Thyroid gland (tissue), 4 donors: ENCODE measurements around the gene CC2D1B. TPM values are rescaled to one million over a fixed set of nuclear protein-coding genes. Genes with fewer than 3 reads are reported as not detected.
A peak's percentile ranks its signal among the peaks of the same experiment; 100 is the strongest.

Source experiments
- DNase-seq, 2 donors: peaks; one replicate each; pipeline ENCODE4 v3.0.0-alpha.2; 2019
- H3K27ac ChIP-seq, 3 donors: fragments of 200-600 bp; sonication (generic); 1 replicate in 2 of 3; 2 replicates in 1 of 3; pipeline ENCODE4 v1.5.1; 2016 to 2019; ENCODE audit warnings: mild to moderate bottlenecking in 1 of 3, moderate library complexity in 1 of 3
- H3K27me3 ChIP-seq: fragments of 200-600 bp; sonication (generic); one replicate; pipeline ENCODE4 v1.5.1; 2019
- H3K36me3 ChIP-seq, 2 donors: fragments of 200-600 bp; sonication (generic); one replicate each; pipeline ENCODE4 v1.5.1; 2016 to 2019
- H3K4me1 ChIP-seq, 2 donors: fragments of 200-600 bp; sonication (generic); one replicate each; pipeline ENCODE4 v1.5.1; 2017 to 2019
- H3K4me3 ChIP-seq, 3 donors: fragments of 200-600 bp; sonication (generic); replicated peaks in 1 of 3; 1 replicate in 2 of 3; 2 replicates in 1 of 3; pipeline ENCODE4 v1.5.1; 2016; ENCODE audit warnings: mild to moderate bottlenecking in 1 of 3
- H3K9me3 ChIP-seq: fragments of 200-600 bp; sonication (generic); one replicate; pipeline ENCODE4 v1.5.1; 2017
- CTCF ChIP-seq, 6 experiments: fragments of 200-600 bp in 3 of 6; fragments of 450-650 bp in 3 of 6; sonication (generic) in 3 of 6; IDR thresholded peaks; one replicate each; pipeline ENCODE4 v1.5.1; 2016 to 2019; ENCODE audit warnings: antibody characterized with exemption in 6 of 6, mild to moderate bottlenecking in 2 of 6, inconsistent platforms in 1 of 6, moderate library complexity in 1 of 6
- POLR2A ChIP-seq, 2 donors: fragments of 450-650 bp; IDR thresholded peaks; one replicate each; pipeline ENCODE4 v1.6.1; 2017; ENCODE audit warnings: antibody characterized with exemption in 2 of 2, mild to moderate bottlenecking in 2 of 2, moderate library complexity in 1 of 2
- WGBS, 2 donors: methylation state at CpG; one replicate each; pipeline ENCODE4 v1.1.5; 2017; 5-methylcytosine and 5-hydroxymethylcytosine counted together
- intact Hi-C: fragments of 100-400 bp; cut with DNase I; formaldehyde crosslinking; loops from one replicate; pipeline ENCODE4 v1.15.1; 2023
- total RNA-seq, 4 donors: library from RNA; depleted of rRNA; stranded (reverse); fragments of >200 nt; gene quantifications; one replicate each; pipeline ENCODE4 v1.2.3, GENCODE V29; 2016

CC2D1B gene
- total RNA-seq, 4 donors from 2014 or later, result 34.7 to 68.2 (median 48.4) TPM

- WGBS, 2 donors, result 25 to 26% methylated on average over 8 of the region's 8 CpGs
- intact Hi-C loops, result loop anchor here (10.0 kb wide), 1 partner anchor 312 kb away; the partner anchor contains the start of genes BTF3L4 and TXNDC12
- peak overlapping the region; percentile 87 to 94 (median 88) for H3K27ac ChIP-seq
- peaks cover 9 to 11% of the 10 kb centered on the region in 2 donors for H3K36me3 ChIP-seq
- H3K4me1 ChIP-seq, result peaks cover 12 to 13% of the 10 kb centered on the region in 2 donors
- H3K9me3 ChIP-seq, result no peaks in the 10 kb centered on the region
- DNase-seq, result no peak
- TF ChIP-seq POLR2A (IDR thresholded peaks at IDR 0.05) (no peak), CTCF (IDR thresholded peaks at IDR 0.05) (no peak)
- no peaks in the 10 kb centered on the region for H3K27me3 ChIP-seq
- H3K4me3 ChIP-seq, result peak overlapping the region in 2 of 3 donors; percentile 3 to 90
Measured at GRCh38 chr1:52366517-52366827, 467 bp upstream of the CC2D1B start.

- intact Hi-C loops, result loop anchor here (10.0 kb wide), 1 partner anchor 310 kb away; the partner anchor contains the start of genes BTF3L4 and TXNDC12
- H3K27ac ChIP-seq, result peak overlapping the region; percentile 87 to 94 (median 88)
- TF ChIP-seq POLR2A (IDR thresholded peaks at IDR 0.05) (peak; percentile 1 to 21), CTCF (IDR thresholded peaks at IDR 0.05) (no peak)
- no peaks in the 10 kb centered on the region for H3K9me3 ChIP-seq
- peaks cover 12 to 13% of the 10 kb centered on the region in 2 donors for H3K4me1 ChIP-seq
- no peaks in the 10 kb centered on the region for H3K27me3 ChIP-seq
- peak; percentile 70 to 71 for DNase-seq
- H3K36me3 ChIP-seq, result peaks cover 21 to 23% of the 10 kb centered on the region in 2 donors
- 8 to 10% methylated on average over 22 of the region's 22 CpGs for WGBS, 2 donors
- H3K4me3 ChIP-seq, result peak overlapping the region; percentile 59 to 98 (median 90)
Measured at GRCh38 chr1:52365071-52365745, 797 bp downstream of the CC2D1B start.

- intact Hi-C loops, result loop anchor here (10.0 kb wide), 1 partner anchor 310 kb away; the partner anchor contains the start of genes BTF3L4 and TXNDC12
- H3K9me3 ChIP-seq, result no peaks in the 10 kb centered on the region
- peaks cover 30 to 32% of the 10 kb centered on the region in 2 donors for H3K36me3 ChIP-seq
- no peak for DNase-seq
- 76 to 80% methylated on average over 4 to 5 of the region's 5 CpGs for WGBS, 2 donors
- TF ChIP-seq POLR2A (IDR thresholded peaks at IDR 0.05), result no peak
- TF ChIP-seq CTCF (IDR thresholded peaks at IDR 0.05), result no peak
- no peaks in the 10 kb centered on the region for H3K27me3 ChIP-seq
- peak overlapping the region in 1 of 3 donors; percentile 87 for H3K27ac ChIP-seq
- H3K4me1 ChIP-seq, result peaks cover 12 to 13% of the 10 kb centered on the region in 2 donors
- H3K4me3 ChIP-seq, result no peak overlapping the region
Measured at GRCh38 chr1:52364235-52364839, 1.7 kb downstream of the CC2D1B start.

- no peak overlapping the region for H3K4me3 ChIP-seq
- WGBS, 2 donors, result 87 to 92% methylated on average over 4 of the region's 7 CpGs
- DNase-seq, result no peak
- H3K4me1 ChIP-seq, result peaks cover 8 to 13% of the 10 kb centered on the region in 2 donors
- H3K36me3 ChIP-seq, result peaks cover 67 to 70% of the 10 kb centered on the region in 2 donors
- H3K27me3 ChIP-seq, result no peaks in the 10 kb centered on the region
- intact Hi-C loops, result loop anchor here (10.0 kb wide), 1 partner anchor 306 kb away; the partner anchor contains the start of genes BTF3L4 and TXNDC12
- TF ChIP-seq CTCF (IDR thresholded peaks at IDR 0.05), result no peak
- no peak for TF ChIP-seq POLR2A (IDR thresholded peaks at IDR 0.05)
- H3K9me3 ChIP-seq, result no peaks in the 10 kb centered on the region
- no peak overlapping the region for H3K27ac ChIP-seq
Measured at GRCh38 chr1:52360595-52360968, 5.4 kb downstream of the CC2D1B start.
